HG03520 (cell line): ENCODE measurements around the gene RALGPS1.

Source experiments
- ATAC-seq: cut with Tn5 transposase; IDR thresholded peaks from one replicate; pipeline ENCODE4 v1.9.1; 2021; ENCODE audit warnings: mild to moderate bottlenecking, moderate library complexity; ENCODE audit not compliant: unreplicated experiment

RALGPS1 gene

GRCh38 chr9:127148014-127148413 is 233.4 kb downstream of the RALGPS1 start:
- no peak for ATAC-seq

GRCh38 chr9:127149010-127149409 is 234.4 kb downstream of the RALGPS1 start:
- ATAC-seq = no peak

GRCh38 chr9:127149463-127150390 is 235.1 kb downstream of the RALGPS1 start:
- ATAC-seq = no peak

GRCh38 chr9:127153501-127153900 is 238.9 kb downstream of the RALGPS1 start:
- ATAC-seq = no peak

GRCh38 chr9:127154003-127154389 is 239.4 kb downstream of the RALGPS1 start:
- no peak for ATAC-seq

- no peak for ATAC-seq
Measured at GRCh38 chr9:127154390-127155191, 240.0 kb downstream of the RALGPS1 start.

GRCh38 chr9:127155314-127155960 is 240.9 kb downstream of the RALGPS1 start:
- no peak for ATAC-seq

GRCh38 chr9:127158786-127159324 is 244.3 kb downstream of the RALGPS1 start:
- no peak for ATAC-seq

- ATAC-seq = no peak
Measured at GRCh38 chr9:127159325-127159801, 244.8 kb downstream of the RALGPS1 start.

- ATAC-seq = no peak
Measured at GRCh38 chr9:127159949-127160610, 245.5 kb downstream of the RALGPS1 start.

GRCh38 chr9:127161081-127161624 is 246.6 kb downstream of the RALGPS1 start:
- no peak for ATAC-seq

- no peak for ATAC-seq
Measured at GRCh38 chr9:127162046-127162863, 247.7 kb downstream of the RALGPS1 start.

GRCh38 chr9:127162864-127163365 is 248.3 kb downstream of the RALGPS1 start:
- ATAC-seq = no peak

GRCh38 chr9:127163409-127163808 is 248.8 kb downstream of the RALGPS1 start:
- no peak for ATAC-seq

- ATAC-seq = no peak
Measured at GRCh38 chr9:127165116-127165515, 250.5 kb downstream of the RALGPS1 start.

- no peak for ATAC-seq
Measured at GRCh38 chr9:127166111-127166510, 251.5 kb downstream of the RALGPS1 start.

GRCh38 chr9:127166651-127167524 is 252.3 kb downstream of the RALGPS1 start:
- no peak for ATAC-seq
